WTC11 (cell line): ENCODE measurements around the gene MEIKIN. TPM values are rescaled to one million over a fixed set of nuclear protein-coding genes. Genes with fewer than 3 reads are reported as not detected.

Experiments
- ATAC-seq: fragments of 200-7000 bp; cut with Tn5 transposase; 2 replicates; pipeline ENCODE4 v1.10.0; 2021; ENCODE audit warnings: mild to moderate bottlenecking, moderate library complexity
- CTCF ChIA-PET: fragments of 300-600 bp; sonication (Branson Sonifier 250); formaldehyde crosslinking; loops from one replicate; lab custom pipeline; 2021; ENCODE audit warnings: antibody characterized with exemption; lab: Charles Lee
- POLR2A ChIA-PET: fragments of 350-600 bp; sonication (Branson Sonifier 250); formaldehyde crosslinking; loops from one replicate; lab custom pipeline; 2021; ENCODE audit warnings: antibody characterized with exemption; lab: Charles Lee
- DNase-seq: peaks from one replicate; pipeline ENCODE4 v3.0.0; 2021; ENCODE audit warnings: low spot score
- H3K27ac Mint-ChIP-seq: 2 replicates; pipeline ENCODE4 v1.8.0; 2021; ENCODE audit warnings: mixed read lengths
- H3K27me3 Mint-ChIP-seq: 2 replicates; pipeline ENCODE4 v1.8.0; 2021; ENCODE audit warnings: low read depth, mild to moderate bottlenecking, moderate library complexity, mixed read lengths
- H3K36me3 Mint-ChIP-seq: 2 replicates; pipeline ENCODE4 v1.8.0; 2021; ENCODE audit warnings: mixed read lengths
- H3K4me1 Mint-ChIP-seq: 2 replicates; pipeline ENCODE4 v1.8.0; 2022; ENCODE audit warnings: mixed read lengths
- H3K4me3 Mint-ChIP-seq: 2 replicates; pipeline ENCODE4 v1.8.0; 2021; ENCODE audit warnings: mild to moderate bottlenecking, moderate library complexity, mixed read lengths
- H3K9me3 Mint-ChIP-seq: 2 replicates; pipeline ENCODE4 v1.8.0; 2021; ENCODE audit warnings: mixed read lengths
- ATF6 ChIP-seq: sonication (generic); formaldehyde crosslinking; IDR thresholded peaks from 2 replicates; pipeline ENCODE4 v1.8.1; 2023; ENCODE audit warnings: mild to moderate bottlenecking, missing genetic modification reagents
- E2F1 ChIP-seq: sonication (generic); formaldehyde crosslinking; IDR thresholded peaks from 2 replicates; pipeline ENCODE4 v1.8.0; 2022; ENCODE audit warnings: mild to moderate bottlenecking, missing genetic modification reagents
- EMX1 ChIP-seq: fragments of 250-450 bp; sonication (Bioruptor Pico); IDR thresholded peaks from 2 replicates; pipeline ENCODE4 v1.8.0; 2021; ENCODE audit warnings: mild to moderate bottlenecking
- ETV6 ChIP-seq: sonication (generic); formaldehyde crosslinking; IDR thresholded peaks from 2 replicates; pipeline ENCODE4 v1.8.1; 2022; ENCODE audit warnings: mild to moderate bottlenecking, missing genetic modification reagents
- FOXJ3 ChIP-seq: sonication (generic); formaldehyde crosslinking; IDR thresholded peaks from 2 replicates; pipeline ENCODE4 v1.9.0; 2021; ENCODE audit warnings: missing genetic modification reagents, mild to moderate bottlenecking, borderline replicate concordance
- FOXP1 ChIP-seq: sonication (generic); formaldehyde crosslinking; IDR thresholded peaks from 2 replicates; pipeline ENCODE4 v1.8.0; 2022; ENCODE audit warnings: missing genetic modification reagents, mild to moderate bottlenecking, moderate library complexity, borderline replicate concordance
- GRHL2 ChIP-seq: fragments of 250-450 bp; sonication (Bioruptor Pico); IDR thresholded peaks from 2 replicates; pipeline ENCODE4 v1.8.0; 2022; ENCODE audit warnings: mild to moderate bottlenecking, moderate library complexity; ENCODE audit not compliant: insufficient replicate concordance, severe bottlenecking
- HMGA2 ChIP-seq: fragments of 250-450 bp; sonication (Bioruptor Pico); IDR thresholded peaks from 2 replicates; pipeline ENCODE4 v1.4.0; 2021; ENCODE audit warnings: mild to moderate bottlenecking, moderate library complexity
- MLX ChIP-seq: sonication (generic); formaldehyde crosslinking; IDR thresholded peaks from 2 replicates; pipeline ENCODE4 v1.8.1; 2023; ENCODE audit warnings: mild to moderate bottlenecking, missing genetic modification reagents, moderate library complexity
- NR1H2 ChIP-seq: sonication (generic); formaldehyde crosslinking; IDR thresholded peaks from 2 replicates; pipeline ENCODE4 v1.9.0; 2021; ENCODE audit warnings: mild to moderate bottlenecking, moderate library complexity, missing genetic modification reagents
- NR3C1 ChIP-seq: sonication (generic); formaldehyde crosslinking; conservative IDR thresholded peaks from 2 replicates; pipeline ENCODE4 v1.8.1; 2023; ENCODE audit warnings: low read depth, mild to moderate bottlenecking, missing genetic modification reagents
- OVOL2 ChIP-seq: fragments of 250-450 bp; sonication (Bioruptor Pico); IDR thresholded peaks from 2 replicates; pipeline ENCODE4 v1.9.0; 2021; ENCODE audit warnings: mild to moderate bottlenecking, borderline replicate concordance
- RELA ChIP-seq: sonication (generic); formaldehyde crosslinking; IDR thresholded peaks from 2 replicates; pipeline ENCODE4 v1.8.1; 2022; ENCODE audit warnings: missing genetic modification reagents, mild to moderate bottlenecking, borderline replicate concordance
- RORB ChIP-seq: fragments of 250-450 bp; sonication (Bioruptor Pico); IDR thresholded peaks from 2 replicates; pipeline ENCODE4 v1.9.0; 2021; ENCODE audit warnings: mild to moderate bottlenecking
- TEAD1 ChIP-seq: sonication (generic); formaldehyde crosslinking; IDR thresholded peaks from 2 replicates; pipeline ENCODE4 v1.8.0; 2022; ENCODE audit warnings: mild to moderate bottlenecking, missing genetic modification reagents
- USF1 ChIP-seq: sonication (generic); formaldehyde crosslinking; IDR thresholded peaks from 2 replicates; pipeline ENCODE4 v1.8.0; 2022; ENCODE audit warnings: mild to moderate bottlenecking, missing genetic modification reagents
- ZNF232 ChIP-seq: sonication (generic); formaldehyde crosslinking; IDR thresholded peaks from 2 replicates; pipeline ENCODE4 v1.8.0; 2022; ENCODE audit warnings: mild to moderate bottlenecking, missing genetic modification reagents
- ZNF263 ChIP-seq: sonication (generic); formaldehyde crosslinking; IDR thresholded peaks from 2 replicates; pipeline ENCODE4 v1.8.1; 2022; ENCODE audit warnings: low read depth, mild to moderate bottlenecking, moderate library complexity, missing genetic modification reagents
- ZNF396 ChIP-seq: fragments of 250-450 bp; sonication (Bioruptor Pico); IDR thresholded peaks from 2 replicates; pipeline ENCODE4 v1.8.0; 2021; ENCODE audit warnings: mild to moderate bottlenecking, moderate library complexity, borderline replicate concordance
- ZNF416 ChIP-seq: fragments of 250-450 bp; sonication (Bioruptor Pico); IDR thresholded peaks from 2 replicates; pipeline ENCODE4 v1.9.0; 2021; ENCODE audit warnings: mild to moderate bottlenecking, inconsistent platforms
- total RNA-seq: library from RNA; stranded (reverse); gene quantifications from 3 replicates; pipeline ENCODE4 v1.2.3, GENCODE V29; 2021
- TF ChIP-seq, protein P1 (sequence below): sonication (generic); formaldehyde crosslinking; IDR thresholded peaks from 2 replicates; pipeline ENCODE4 v1.8.1; 2022; ENCODE audit warnings: mild to moderate bottlenecking, moderate library complexity, missing genetic modification reagents
- TF ChIP-seq, protein P2 (sequence below): sonication (generic); formaldehyde crosslinking; IDR thresholded peaks from 2 replicates; pipeline ENCODE4 v1.8.1; 2022; ENCODE audit warnings: low read depth, mild to moderate bottlenecking, moderate library complexity, missing genetic modification reagents, borderline replicate concordance
- TF ChIP-seq, protein P3 (sequence below): fragments of 250-450 bp; sonication (Bioruptor Pico); IDR thresholded peaks from 2 replicates; pipeline ENCODE4 v2.1.2; 2022; ENCODE audit warnings: mild to moderate bottlenecking, moderate library complexity

Gene MEIKIN
- total RNA-seq, 1 experiment from 2014 or later: not detected

GRCh38 chr5:131824631-131825030, 120.8 kb downstream of the MEIKIN start:
- ChIA-PET CTCF (no interaction called here), POLR2A (no interaction called here)
- no peaks in the 10 kb centered on the region for H3K36me3 Mint-ChIP-seq
- no peaks in the 10 kb centered on the region; the same call in 1 of the 2 replicates for H3K27me3 Mint-ChIP-seq
- TF ChIP-seq RORB (CRISPR knock-in tag) (no peak), ATF6 (CRISPR knock-in tag) (no peak), ZNF396 (CRISPR knock-in tag) (no peak)
- H3K27ac Mint-ChIP-seq: no peak overlapping the region
- H3K4me1 Mint-ChIP-seq: no peaks in the 10 kb centered on the region
- H3K9me3 Mint-ChIP-seq: peaks cover 12% of the 10 kb centered on the region
- H3K4me3 Mint-ChIP-seq: no peak overlapping the region
- DNase-seq (no peak), ATAC-seq (no peak)

DNA sequence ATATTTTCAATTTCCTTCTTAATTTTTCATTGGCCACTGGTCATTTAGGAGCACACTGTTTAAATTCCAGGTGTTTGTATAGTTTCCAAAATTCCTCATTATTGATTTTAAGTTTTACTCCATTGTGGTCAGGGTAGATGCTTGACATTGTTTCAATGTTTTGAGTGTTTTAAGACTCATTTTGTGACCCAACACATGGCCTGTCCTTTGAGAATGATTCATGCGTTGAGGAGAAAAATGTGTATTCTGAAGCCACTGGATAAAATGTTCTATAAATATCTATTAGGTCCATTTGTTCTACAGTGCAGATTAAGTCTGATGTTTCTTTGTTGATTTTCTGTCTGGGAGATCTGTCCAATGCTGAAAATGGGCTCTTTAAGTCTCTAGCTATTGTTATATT, 124.2 kb downstream of the MEIKIN start:
- POLR2A ChIA-PET: interaction anchor here (0.6 kb wide), 1 partner anchor 1092 kb away, joined by 3 read pairs; no protein-coding TSS in a partner anchor

GRCh38 chr5:131818001-131818724, 127.3 kb downstream of the MEIKIN start:
- no peaks in the 10 kb centered on the region for H3K27me3 Mint-ChIP-seq
- H3K4me1 Mint-ChIP-seq: peaks cover 7% of the 10 kb centered on the region
- no peak overlapping the region for H3K27ac Mint-ChIP-seq
- H3K9me3 Mint-ChIP-seq: 0 out of 2 replicates have a peak, but pooled peaks cover 5% of the 10 kb centered on the region
- TF ChIP-seq FOXJ3 (CRISPR knock-in tag) (no peak), ZNF263 (CRISPR knock-in tag) (no peak), MLX (CRISPR knock-in tag) (no peak), RELA (CRISPR knock-in tag) (no peak), E2F1 (CRISPR knock-in tag) (no peak), ZNF396 (CRISPR knock-in tag) (no peak), ZNF232 (CRISPR knock-in tag) (no peak), TEAD1 (no peak), FOXP1 (CRISPR knock-in tag) (no peak)
- TF ChIP-seq, protein P1, sequence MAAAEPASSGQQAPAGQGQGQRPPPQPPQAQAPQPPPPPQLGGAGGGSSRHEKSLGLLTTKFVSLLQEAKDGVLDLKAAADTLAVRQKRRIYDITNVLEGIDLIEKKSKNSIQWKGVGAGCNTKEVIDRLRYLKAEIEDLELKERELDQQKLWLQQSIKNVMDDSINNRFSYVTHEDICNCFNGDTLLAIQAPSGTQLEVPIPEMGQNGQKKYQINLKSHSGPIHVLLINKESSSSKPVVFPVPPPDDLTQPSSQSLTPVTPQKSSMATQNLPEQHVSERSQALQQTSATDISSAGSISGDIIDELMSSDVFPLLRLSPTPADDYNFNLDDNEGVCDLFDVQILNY (CRISPR knock-in tag): no peak
- TF ChIP-seq, all 79 proteins: peak for 0
- ATAC-seq (no peak), DNase-seq (no peak)
- no peaks in the 10 kb centered on the region for H3K36me3 Mint-ChIP-seq
- no peak overlapping the region for H3K4me3 Mint-ChIP-seq
- CTCF ChIA-PET: interaction anchor here (0.5 kb wide), 1 partner anchor 9 kb away, joined by 4 read pairs; no protein-coding TSS in a partner anchor
- POLR2A ChIA-PET: no interaction called here

More for the DNA sequence above, 124.2 kb downstream of the MEIKIN start:
- ATAC-seq: no peak
- H3K4me3 Mint-ChIP-seq: no peak overlapping the region
- TF ChIP-seq NR1H2 (CRISPR knock-in tag) (no peak), USF1 (CRISPR knock-in tag) (no peak), ETV6 (CRISPR knock-in tag) (no peak), ZNF416 (no peak), GRHL2 (CRISPR knock-in tag) (no peak), ZNF396 (CRISPR knock-in tag) (no peak), NR3C1 (CRISPR knock-in tag) (no peak), EMX1 (no peak), OVOL2 (CRISPR knock-in tag) (no peak), HMGA2 (CRISPR knock-in tag) (no peak)
- TF ChIP-seq, protein P2, sequence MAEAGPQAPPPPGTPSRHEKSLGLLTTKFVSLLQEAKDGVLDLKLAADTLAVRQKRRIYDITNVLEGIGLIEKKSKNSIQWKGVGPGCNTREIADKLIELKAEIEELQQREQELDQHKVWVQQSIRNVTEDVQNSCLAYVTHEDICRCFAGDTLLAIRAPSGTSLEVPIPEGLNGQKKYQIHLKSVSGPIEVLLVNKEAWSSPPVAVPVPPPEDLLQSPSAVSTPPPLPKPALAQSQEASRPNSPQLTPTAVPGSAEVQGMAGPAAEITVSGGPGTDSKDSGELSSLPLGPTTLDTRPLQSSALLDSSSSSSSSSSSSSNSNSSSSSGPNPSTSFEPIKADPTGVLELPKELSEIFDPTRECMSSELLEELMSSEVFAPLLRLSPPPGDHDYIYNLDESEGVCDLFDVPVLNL: no peak
- TF ChIP-seq, protein P3, sequence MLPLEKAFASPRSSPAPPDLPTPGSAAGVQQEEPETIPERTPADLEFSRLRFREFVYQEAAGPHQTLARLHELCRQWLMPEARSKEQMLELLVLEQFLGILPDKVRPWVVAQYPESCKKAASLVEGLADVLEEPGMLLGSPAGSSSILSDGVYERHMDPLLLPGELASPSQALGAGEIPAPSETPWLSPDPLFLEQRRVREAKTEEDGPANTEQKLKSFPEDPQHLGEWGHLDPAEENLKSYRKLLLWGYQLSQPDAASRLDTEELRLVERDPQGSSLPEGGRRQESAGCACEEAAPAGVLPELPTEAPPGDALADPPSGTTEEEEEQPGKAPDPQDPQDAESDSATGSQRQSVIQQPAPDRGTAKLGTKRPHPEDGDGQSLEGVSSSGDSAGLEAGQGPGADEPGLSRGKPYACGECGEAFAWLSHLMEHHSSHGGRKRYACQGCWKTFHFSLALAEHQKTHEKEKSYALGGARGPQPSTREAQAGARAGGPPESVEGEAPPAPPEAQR (CRISPR knock-in tag): no peak
- H3K9me3 Mint-ChIP-seq: 0 out of 2 replicates have a peak, but pooled peaks cover 2% of the 10 kb centered on the region
- no peaks in the 10 kb centered on the region for H3K36me3 Mint-ChIP-seq
- CTCF ChIA-PET: no interaction called here
- DNase-seq: no peak
- no peaks in the 10 kb centered on the region for H3K4me1 Mint-ChIP-seq
- no peaks in the 10 kb centered on the region for H3K27me3 Mint-ChIP-seq
- no peak overlapping the region for H3K27ac Mint-ChIP-seq
